GM20431 (cell line): ENCODE results near the gene SLC19A1.
"Not testable (repeated sequence)": the region's sequence is repeated elsewhere in the genome, so short reads cannot be mapped to it uniquely, and the experiment has no call there.

ENCODE experiments used
- in situ Hi-C: fragments of 300-500 bp; cut with MseI, MboI; formaldehyde crosslinking; loops from one replicate; pipeline ENCODE4 v1.15.0; 2020; ENCODE audit warnings: low sequenced_read_pairs; ENCODE audit not compliant: unreplicated experiment

The SLC19A1 gene

DNA sequence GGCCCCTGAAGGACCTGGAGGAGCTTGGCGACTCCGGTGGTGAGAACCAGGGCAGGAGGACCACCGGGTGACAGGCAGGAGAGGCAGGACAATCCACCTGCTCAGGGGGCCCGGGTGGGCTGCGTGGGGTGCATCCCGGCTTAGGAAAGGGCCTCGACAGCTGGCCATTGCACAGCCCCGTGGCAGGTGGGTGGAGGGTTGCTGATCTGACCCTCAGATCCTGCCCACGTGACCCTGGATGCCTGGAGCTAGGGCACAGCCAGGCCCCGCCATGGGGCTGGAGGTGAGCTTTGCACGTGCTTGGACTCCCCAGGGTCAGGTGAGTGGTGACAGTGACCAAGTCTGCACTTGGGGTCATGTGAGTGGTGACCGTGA, 35.5 kb upstream of the SLC19A1 start:
- in situ Hi-C loops = no loop called here

DNA sequence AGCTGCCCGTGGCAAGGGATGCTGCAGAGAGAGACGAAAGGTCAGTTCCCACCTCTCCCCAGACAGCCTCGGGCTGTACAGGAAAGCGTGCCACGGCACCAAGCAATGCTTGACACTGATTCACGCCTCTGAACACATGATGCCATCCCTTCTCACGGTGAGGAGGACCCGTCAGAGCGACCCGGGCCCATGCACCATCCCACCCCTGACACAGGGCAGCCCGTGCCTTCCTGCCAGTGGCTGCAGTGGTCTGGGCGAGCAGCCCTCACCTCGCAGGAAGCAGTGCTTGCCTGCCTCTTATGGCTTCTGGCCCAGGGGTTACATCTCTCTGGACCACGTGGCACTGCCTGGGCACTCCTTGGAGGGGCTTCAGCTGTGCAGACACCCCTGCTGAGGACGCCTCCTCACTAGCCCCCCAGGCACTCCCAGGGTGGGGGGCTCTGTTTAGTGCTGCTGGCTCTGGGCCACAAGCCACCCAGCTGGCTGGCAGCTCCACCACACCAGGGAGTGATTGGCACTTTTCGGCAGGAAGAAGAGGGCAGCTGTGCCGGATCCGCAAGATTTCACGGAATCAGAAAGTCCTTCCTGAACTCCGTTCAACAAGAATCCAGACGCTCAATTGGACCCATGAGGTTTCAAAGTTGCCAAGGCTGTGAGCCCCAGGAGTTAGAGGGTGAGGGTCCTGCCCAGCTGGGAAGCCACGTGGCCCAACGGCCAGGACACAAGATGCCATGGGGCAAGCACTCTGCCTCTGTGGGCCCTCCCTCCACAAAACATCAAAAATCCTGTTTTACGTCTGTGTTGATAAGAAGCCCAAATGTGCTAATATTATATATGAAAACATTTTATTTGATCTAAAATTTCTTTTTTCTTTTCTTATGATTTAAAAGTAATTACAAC, 34.8 kb upstream of the SLC19A1 start:
- in situ Hi-C loops = no loop called here

DNA sequence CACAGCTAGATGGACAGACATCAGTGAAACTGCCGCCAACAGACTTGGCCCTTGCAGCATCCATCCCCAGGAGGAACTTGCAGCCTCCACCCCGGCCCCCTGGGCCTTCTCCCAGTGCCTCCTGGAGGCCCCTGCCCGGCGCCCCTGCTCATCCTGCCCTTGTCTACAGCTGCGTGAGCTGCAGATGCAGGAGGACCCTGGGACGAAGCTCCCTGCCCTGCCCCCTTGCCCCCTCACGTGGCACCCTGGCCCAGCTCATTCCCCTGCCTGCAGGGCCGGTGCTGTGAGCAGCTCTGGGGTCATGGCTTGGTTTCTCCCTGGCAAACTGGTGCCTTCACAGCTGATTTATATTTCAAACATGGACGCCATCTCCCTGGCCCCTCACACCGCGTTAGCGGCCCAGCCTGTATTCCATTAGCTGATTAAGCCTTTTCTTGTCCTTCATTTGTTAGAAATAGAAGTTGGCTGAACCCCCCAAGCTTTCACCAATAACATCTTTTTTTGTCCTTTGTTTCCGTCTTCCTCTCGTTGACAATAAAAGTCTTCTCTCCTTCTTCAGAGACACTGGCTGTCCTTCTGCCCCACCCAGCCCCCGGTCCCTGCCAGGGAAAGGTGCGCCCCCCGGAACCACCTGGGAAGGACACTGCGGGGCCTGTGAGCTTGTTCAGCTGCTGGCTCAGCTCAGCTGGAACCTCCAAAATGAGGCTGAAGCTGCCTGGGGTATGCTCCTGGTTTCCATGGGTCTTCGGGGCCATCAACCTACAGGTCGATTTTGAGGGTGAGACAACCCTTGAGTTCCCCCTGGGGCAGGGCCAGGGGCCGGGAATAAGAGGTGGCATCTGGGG, 34.0 kb upstream of the SLC19A1 start:
- in situ Hi-C loops = no loop called here

DNA sequence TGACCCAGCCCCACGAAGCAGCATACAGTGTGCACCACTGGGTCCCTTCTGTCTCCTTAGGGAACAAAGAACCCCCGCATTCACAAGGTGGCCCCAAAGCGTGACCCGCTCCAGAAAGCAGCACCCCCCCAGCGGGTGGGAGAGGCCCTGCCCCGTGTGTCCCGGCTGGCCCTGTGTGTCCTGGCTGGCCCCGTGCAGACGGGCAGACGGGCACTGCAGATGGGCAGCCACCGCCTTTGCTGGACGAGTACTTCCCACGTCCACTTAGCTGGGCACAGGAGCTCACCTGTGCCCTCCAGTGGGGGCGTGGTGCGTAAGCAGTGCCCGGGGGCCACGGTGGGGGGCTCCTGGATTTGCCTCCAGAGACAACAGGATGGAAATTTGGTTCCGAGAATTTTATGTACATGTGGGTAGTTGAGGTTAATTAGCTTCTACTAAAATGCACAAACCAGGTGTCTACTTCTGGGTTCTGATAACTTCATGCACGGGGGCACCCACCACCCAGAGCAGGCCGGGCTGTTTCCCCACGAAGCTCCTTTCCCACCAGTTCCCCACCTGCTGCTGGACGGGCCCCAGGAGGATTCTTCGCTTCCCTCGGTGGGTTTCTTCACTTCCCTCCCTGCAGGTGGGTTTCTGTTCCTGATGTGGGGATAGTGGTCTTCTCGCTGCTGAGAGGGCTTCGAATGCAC, 33.2 kb upstream of the SLC19A1 start:
- in situ Hi-C loops = no loop called here

DNA sequence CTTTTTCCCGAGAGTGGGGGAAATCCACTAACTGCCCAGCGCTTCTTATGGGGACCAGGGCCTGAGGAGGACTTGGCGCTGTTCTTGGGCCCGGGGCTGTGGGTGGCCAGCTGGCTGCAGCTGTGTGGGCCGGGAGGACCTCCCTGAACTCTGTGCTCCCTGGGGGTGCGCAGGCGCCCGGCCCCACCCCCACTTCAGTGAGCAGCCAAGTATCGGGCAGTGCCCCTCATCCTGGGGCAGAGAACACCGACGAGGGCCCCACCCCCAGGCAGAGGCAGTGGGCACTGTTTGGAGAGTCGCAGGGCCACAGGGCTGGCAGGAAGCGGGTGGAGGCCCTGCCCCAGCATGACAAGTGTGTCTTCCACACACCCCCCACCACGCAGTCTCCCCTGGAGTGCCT, 32.5 kb upstream of the SLC19A1 start:
- in situ Hi-C loops = no loop called here

DNA sequence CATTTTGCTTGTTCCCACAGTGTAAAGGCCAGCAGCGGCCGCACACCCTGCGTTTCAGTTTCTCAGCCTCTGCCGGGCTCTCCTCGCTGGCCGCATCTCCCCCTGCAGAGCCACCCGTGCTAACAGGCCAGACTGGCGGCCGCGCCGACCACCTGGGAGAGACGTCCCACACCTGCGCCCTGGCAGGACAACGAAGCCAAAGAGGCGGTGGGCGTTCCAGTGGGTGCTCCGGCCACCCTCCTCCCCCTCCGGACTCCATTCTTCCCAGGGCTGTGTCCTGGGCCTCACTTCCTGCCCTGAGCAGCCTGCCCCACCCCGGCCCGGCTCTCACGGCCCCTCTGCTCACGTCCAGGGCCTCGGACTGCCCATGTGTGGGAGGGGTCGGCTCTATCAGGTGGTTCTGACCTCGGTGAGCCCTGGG, 31.9 kb upstream of the SLC19A1 start:
- in situ Hi-C loops = no loop called here

DNA sequence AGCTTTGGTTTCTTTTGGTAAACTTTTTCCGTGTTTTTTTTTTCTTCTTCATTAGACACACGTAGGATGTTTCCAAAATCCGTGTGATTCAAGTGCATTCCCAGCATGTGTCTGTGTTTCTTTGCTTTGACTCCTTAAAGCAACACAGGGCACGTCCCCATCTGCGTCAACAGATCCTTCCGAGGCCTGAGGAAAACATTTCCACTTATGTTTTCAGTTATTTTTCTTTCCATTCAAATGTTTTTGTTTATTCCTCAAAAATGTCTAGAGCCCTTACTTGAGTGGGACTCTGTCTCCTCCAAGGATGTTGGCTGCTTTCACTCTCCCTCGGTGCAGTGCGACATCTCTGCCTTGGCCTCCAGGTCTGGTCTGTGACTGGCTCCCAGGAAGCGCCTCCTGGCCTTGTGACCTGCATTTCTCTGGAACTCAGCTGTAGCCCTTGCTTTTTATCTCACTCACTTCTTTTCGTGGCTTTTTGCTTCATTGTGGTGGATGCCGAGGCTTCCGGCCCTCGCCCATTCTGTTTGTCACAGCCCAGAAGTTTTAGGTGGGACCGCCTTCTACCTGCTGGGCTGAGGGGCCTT, 31.3 kb upstream of the SLC19A1 start:
- in situ Hi-C loops = no loop called here

DNA sequence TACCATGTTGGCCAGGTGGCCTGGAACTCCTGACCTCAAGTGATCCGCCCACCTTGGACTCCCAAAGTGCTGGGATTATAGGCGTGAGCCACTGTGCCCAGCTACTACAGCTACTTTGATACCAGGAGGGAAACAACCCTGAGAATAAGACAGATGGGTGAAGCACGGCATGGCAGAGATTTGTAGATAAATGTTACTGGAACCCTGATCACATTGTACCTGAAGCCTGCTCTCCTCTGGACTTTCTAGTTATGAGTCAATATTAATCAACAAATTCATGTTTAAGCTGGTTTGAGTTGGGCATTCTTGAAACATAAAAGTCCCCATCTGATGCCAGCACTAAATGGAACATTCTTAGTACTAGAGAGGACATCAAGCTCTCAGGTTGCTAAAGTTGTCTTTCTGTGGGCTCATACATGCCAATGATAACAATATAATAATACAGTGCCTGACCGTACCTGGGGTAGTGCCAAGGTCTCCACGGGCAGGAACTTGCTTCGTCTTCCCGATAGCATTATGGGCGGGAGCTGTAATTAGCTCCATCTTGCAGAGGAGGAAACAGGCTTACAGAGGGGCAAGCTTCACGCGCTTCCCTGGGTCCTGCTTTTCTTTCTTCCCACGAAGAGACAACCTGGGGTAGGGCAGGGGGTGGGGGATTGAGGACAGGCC, 30.7 kb upstream of the SLC19A1 start:
- in situ Hi-C loops = no loop called here

DNA sequence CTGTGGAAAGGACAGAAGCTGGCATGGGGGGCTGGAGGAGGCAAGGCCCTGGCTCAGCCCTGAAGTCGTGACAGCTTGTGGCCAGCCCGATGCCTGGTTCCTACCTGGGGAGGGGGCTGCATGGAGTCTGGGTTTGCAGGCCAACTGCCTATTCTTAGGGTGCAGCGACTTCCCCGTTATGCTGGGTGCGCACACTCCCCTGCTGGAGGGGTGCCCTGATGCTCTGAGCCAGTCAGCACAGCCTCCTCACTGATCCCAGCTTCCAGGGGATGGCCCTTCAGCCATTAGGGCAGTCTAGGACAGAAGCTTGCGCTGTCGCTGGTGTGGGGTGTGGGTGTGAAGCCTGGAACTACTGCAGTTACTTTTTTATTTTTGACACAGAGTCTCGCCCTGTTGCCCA, 30.0 kb upstream of the SLC19A1 start:
- in situ Hi-C loops = no loop called here

DNA sequence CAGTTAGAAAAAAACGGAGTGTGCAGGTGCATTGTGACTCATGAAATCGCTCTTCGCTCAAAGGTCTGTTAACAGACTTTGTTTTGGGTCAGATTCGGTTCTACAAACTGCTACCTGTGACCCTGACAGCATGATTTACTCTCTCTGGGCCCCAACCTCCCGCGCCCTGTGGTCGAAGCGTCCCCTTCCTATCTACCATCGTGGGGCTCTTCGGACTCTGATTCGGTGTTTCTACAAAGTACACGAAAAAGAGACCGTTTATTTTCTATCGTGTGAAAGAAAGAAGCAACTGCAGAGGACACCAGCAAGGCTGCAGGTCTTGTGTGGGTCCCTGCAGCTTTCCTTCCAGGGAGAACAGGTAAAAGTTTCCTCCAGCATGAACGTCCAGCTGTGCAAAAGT, 29.4 kb upstream of the SLC19A1 start:
- in situ Hi-C loops = no loop called here

DNA sequence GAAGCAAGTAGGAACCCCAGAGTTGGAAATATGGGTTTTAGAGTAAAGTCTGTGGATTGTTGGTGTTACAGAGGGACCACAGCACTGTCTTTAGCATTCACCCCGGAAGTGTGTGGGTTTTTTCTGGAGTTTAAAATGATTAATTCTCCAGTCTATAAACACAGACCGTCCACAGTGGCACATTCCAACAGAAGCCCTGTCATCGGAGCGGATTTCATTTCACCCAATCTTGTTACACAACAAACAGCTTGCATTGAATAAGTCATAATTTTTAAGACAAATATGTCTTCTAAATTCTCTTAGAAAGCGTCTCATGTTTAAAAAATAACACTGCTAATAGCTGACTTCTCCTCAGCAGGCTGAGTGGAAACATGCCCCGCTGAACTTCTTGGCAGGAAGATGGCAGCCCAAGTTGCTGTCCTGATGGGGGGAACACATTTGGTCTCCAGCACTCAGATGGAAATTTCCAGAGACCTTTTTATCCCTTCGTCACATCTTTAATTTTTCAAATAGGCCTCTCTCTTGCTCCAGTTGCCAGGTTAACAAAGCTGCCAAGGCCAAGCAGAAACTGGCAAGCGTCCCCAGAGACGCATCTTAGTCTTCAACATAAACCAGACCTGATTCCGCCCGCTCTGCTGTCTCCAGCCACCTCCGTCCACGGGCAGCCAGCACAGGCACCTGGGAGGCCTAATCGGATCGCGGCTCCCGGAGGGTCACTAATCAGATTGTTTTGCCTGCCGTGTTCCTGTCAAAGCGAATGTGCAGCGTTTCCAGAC, 28.8 kb upstream of the SLC19A1 start:
- in situ Hi-C loops = no loop called here

DNA sequence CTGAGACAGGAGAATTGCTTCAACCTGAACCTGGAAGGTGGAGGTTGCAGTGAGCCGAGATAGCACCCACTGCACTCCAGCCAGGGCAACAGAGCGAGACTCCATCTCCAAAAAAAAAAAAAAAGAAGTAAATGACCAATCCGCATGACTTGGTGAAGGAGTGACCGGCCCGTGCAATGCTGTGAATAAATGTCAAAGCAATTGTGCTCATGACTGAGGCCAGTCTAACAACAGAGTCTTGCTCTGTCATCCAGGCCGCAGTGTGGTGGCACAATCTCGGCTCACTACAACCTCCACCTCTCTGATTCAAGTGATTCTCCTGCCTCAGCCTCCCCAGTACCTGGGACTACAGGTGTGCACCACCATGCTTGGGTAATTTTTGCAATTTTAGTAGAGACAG, 27.8 kb upstream of the SLC19A1 start:
- in situ Hi-C loops = no loop called here

DNA sequence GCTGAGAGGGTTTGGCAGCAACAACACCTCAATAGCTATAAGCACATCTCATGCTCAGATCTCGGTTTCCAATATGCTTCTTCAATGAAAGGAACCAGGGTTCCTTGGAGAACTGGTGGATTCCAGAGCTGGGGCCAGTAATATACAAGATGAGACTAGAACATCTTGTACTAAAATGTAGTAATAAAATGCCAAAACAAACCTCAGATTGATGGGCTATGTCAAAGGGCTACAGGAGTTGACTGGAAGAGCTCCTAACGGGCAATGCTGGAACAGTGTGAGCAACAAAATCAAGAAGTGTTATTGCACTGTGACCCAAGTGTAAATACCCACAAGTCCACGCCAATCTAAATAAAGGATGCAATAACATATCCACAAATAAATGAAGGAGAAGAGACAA, 26.1 kb upstream of the SLC19A1 start:
- in situ Hi-C loops = no loop called here

DNA sequence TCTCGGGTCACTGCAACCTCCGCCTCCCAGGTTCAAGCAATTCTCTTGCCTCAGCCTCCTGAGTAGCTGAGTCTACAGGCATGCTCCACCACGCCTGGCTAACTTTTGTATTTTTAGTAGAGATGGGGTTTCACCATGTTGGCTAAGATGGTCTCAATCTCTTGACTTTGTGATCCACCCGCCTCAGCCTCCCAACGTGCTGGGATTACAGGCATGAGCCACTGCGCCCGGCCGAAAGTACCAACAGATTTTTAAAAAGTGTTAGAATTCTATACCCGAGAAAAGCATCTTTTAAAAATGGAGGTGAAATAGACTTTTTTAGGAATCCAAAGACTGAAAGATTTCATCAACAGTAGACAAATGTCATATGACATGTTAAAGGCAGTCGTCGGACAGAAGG, 21.9 kb upstream of the SLC19A1 start:
- in situ Hi-C loops = not testable (repeated sequence)

DNA sequence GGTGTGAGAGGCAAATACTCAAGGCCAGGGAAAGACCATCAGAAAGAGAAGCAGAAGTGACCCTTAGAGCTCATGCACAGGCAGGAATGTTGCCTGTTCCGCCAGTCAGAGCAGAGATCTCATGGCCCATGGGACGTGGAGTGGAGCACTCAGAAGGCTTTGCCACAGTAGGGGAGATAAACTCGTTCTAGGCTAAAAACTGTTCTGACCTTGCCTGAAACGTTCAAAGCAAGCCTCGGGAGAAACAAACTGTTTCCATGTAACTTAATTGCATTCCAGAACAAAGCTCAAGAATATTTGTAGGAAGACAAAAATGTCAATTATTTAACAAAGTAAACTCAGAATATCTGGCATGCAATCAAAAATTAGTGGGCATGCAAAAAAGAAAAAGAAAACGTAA, 20.7 kb upstream of the SLC19A1 start:
- in situ Hi-C loops = no loop called here

DNA sequence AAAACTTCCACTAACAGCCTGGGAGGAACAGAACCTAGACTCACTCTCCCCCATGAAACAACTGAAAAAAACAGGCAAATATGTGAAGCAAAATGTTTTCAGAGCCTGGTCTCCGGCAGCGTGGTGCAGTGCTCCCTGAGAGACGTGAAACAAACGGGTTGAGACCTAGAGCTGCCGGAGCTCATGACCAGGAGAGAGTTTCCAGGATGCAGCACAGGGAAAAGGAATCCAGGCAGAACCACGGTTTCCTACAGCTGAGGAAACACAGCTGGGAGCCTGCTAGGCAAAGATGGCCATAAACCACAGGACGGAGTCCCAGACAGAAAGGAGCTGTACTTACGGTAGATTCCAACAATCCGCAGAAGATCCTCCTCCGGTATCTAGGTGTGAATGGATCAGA, 20.2 kb upstream of the SLC19A1 start:
- in situ Hi-C loops = no loop called here

DNA sequence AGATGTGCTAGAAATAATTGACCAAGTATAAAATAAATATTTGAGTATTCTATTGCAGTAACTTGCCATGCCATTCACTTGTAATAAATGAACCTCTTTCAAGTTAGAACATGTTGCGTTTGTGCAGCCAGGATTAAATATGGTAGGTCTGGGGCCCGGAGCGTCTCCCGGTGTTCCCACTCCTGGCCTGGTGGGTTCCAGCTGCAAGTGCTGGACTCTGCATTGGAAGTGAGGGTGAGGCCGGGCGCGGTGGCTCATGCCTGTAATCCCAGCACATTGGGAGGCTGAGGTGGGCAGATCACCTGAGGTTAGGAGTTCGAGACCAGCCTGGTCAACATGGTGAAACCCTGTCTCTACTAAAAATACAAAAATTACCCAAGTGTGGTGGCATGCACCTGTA, 19.0 kb upstream of the SLC19A1 start:
- in situ Hi-C loops = not testable (repeated sequence)

DNA sequence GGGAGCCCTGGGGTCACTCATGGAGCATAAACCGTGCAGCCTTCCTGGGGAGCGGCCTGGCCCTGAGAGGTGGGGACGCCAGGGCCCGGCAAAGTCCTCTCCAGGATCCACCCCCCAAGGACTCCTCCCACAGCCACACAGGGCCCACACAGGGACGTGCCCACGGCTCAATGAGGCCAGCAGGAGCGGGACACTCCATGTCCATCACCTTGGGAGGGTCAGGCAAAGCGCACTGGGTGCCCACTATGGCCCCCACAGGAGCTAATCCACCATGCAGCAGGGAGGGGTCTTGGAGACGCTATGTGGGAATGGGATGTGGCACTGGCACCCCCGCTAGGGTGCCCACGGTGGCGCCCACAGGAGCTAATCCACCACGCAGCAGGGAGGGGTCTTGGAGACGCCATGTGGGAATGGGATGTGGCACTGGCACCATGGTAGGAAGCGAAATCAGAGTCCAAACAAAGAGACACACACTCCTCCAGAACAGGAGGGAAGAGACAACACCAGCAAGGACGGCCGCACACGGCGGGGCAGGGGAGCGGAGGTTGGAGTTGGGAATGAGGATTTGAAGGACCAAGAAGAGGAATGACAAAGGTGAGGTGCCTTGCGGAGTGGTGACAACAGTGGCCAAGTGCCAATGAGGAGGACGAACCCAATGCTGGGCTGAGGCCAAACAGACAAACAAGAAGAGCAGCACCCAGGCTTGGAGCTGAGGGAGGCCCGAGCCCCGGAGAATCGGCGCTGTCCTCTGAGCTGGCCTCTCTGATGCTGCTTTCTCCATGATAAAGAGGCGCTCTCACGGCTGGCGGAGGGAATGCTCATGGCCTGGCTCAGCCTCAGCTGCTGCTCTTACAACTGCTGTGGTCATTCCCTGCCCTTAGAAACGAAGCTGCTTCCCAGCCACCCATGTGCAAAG, 18.1 kb upstream of the SLC19A1 start:
- in situ Hi-C loops = no loop called here
